LHCN-M2 (cell line): ENCODE measurements around the gene PATJ. TPM values are rescaled to one million over a fixed set of nuclear protein-coding genes. Genes with fewer than 3 reads are reported as not detected.
"Not testable (repeated sequence)": the region's sequence is repeated elsewhere in the genome, so short reads cannot be mapped to it uniquely, and the experiment has no call there.

Experiments
- DNase-seq: peaks from one replicate; pipeline ENCODE4 v3.0.0-alpha.2; 2012; ENCODE audit warnings: low read depth
- total RNA-seq: library from RNA; depleted of rRNA; stranded (reverse); fragments of >200 nt; gene quantifications from 2 replicates; pipeline ENCODE4 v1.2.3, GENCODE V29; 2014

The PATJ gene
- total RNA-seq, 1 experiment from 2014 or later, result 1.6 TPM

GRCh38 chr1:61743716-61744580, 1.7 kb downstream of the PATJ start:
- DNase-seq, result no peak

GRCh38 chr1:61746813-61747212, 4.5 kb downstream of the PATJ start:
- no peak for DNase-seq

GRCh38 chr1:61748566-61748965, 6.3 kb downstream of the PATJ start:
- DNase-seq, result no peak

- DNase-seq, result no peak
Observed at GRCh38 chr1:61749574-61749973, 7.3 kb downstream of the PATJ start.

GRCh38 chr1:61752921-61753389, 10.7 kb downstream of the PATJ start:
- DNase-seq, result no peak

- DNase-seq, result no peak
Observed at GRCh38 chr1:61753998-61754508, 11.8 kb downstream of the PATJ start.

- no peak for DNase-seq
Observed at GRCh38 chr1:61754545-61754944, 12.3 kb downstream of the PATJ start.

GRCh38 chr1:61756773-61757172, 14.5 kb downstream of the PATJ start:
- DNase-seq, result no peak

GRCh38 chr1:61757950-61758349, 15.7 kb downstream of the PATJ start:
- no peak for DNase-seq

GRCh38 chr1:61770131-61770530, 27.9 kb downstream of the PATJ start:
- no peak for DNase-seq

- no peak for DNase-seq
Observed at GRCh38 chr1:61776091-61776490, 33.8 kb downstream of the PATJ start.

- no peak for DNase-seq
Observed at GRCh38 chr1:61779231-61779630, 37.0 kb downstream of the PATJ start.

GRCh38 chr1:61781151-61781550, 38.9 kb downstream of the PATJ start:
- DNase-seq, result no peak

- no peak for DNase-seq
Observed at GRCh38 chr1:61782771-61783170, 40.5 kb downstream of the PATJ start.

- DNase-seq, result no peak
Observed at GRCh38 chr1:61784726-61785125, 42.4 kb downstream of the PATJ start.

GRCh38 chr1:61790837-61791236, 48.6 kb downstream of the PATJ start:
- DNase-seq, result no peak

GRCh38 chr1:61797045-61797755, 54.9 kb downstream of the PATJ start:
- DNase-seq, result no peak

- not testable (repeated sequence) for DNase-seq
Observed at GRCh38 chr1:61801047-61801446, 58.8 kb downstream of the PATJ start.

- DNase-seq, result no peak
Observed at GRCh38 chr1:61807606-61808140, 65.4 kb downstream of the PATJ start.

GRCh38 chr1:61808321-61808720, 66.0 kb downstream of the PATJ start:
- DNase-seq, result no peak

GRCh38 chr1:61808968-61809367, 66.7 kb downstream of the PATJ start:
- peak; percentile 6 for DNase-seq

GRCh38 chr1:61812916-61813315, 70.6 kb downstream of the PATJ start:
- DNase-seq, result peak; percentile 2
